Natural killer cell (primary cell): ENCODE results near the gene RAPGEF2. TPM values are rescaled to one million over a fixed set of nuclear protein-coding genes. Genes with fewer than 3 reads are reported as not detected.
"Not testable (repeated sequence)": the region's sequence is repeated elsewhere in the genome, so short reads cannot be mapped to it uniquely, and the experiment has no call there.

Source experiments
- ATAC-seq, 3 donors: fragments of 150-1000 bp in 2 of 3; fragments of 200-7000 bp in 1 of 3; cut with Tn5 transposase; 1 replicate in 1 of 3; 2 replicates in 2 of 3; pipeline ENCODE4 v1.10.0; 2021; ENCODE audit warnings: mild to moderate bottlenecking in 2 of 3, moderate library complexity in 2 of 3
- DNase-seq, 2 donors: peaks; one replicate each; pipeline versions ENCODE4 v3.0.0 to v3.0.0-alpha.2; 2013 to 2021; ENCODE audit warnings: mixed read lengths in 1 of 2
- H3K27ac ChIP-seq: one replicate; pipeline ENCODE4 v1.5.1; 2013; ENCODE audit warnings: mild to moderate bottlenecking, low read length
- H3K27me3 ChIP-seq: one replicate; pipeline ENCODE4 v1.6.1; 2013; ENCODE audit warnings: low read length; ENCODE audit not compliant: control insufficient read depth, insufficient read depth
- H3K36me3 ChIP-seq: one replicate; pipeline ENCODE4 v1.6.1; 2013; ENCODE audit warnings: low read length; ENCODE audit not compliant: control insufficient read depth, insufficient read depth
- H3K4me1 ChIP-seq: one replicate; pipeline ENCODE4 v1.6.1; 2013; ENCODE audit warnings: low read length; ENCODE audit not compliant: control insufficient read depth, insufficient read depth
- H3K4me3 ChIP-seq: one replicate; pipeline ENCODE4 v1.5.1; 2013; ENCODE audit warnings: low read length
- H3K9me3 ChIP-seq: one replicate; pipeline ENCODE4 v1.6.1; 2013; ENCODE audit warnings: low read length; ENCODE audit not compliant: control insufficient read depth, insufficient read depth
- H3K27ac Mint-ChIP-seq, 2 donors: one replicate each; pipeline ENCODE4 v1.8.0; 2022; ENCODE audit warnings: mild to moderate bottlenecking in 2 of 2, mixed read lengths in 2 of 2, moderate library complexity in 1 of 2
- H3K27me3 Mint-ChIP-seq, 2 donors: one replicate each; pipeline ENCODE4 v1.8.0; 2022; ENCODE audit warnings: low read depth in 2 of 2, mixed read lengths in 2 of 2
- H3K36me3 Mint-ChIP-seq: one replicate; pipeline ENCODE4 v1.8.0; 2022; ENCODE audit warnings: mixed read lengths
- H3K4me1 Mint-ChIP-seq, 2 donors: one replicate each; pipeline ENCODE4 v1.8.0; 2022; ENCODE audit warnings: mixed read lengths in 2 of 2
- H3K4me3 Mint-ChIP-seq: one replicate; pipeline ENCODE4 v1.8.0; 2022; ENCODE audit warnings: mild to moderate bottlenecking, moderate library complexity, mixed read lengths
- H3K9me3 Mint-ChIP-seq, 2 donors: one replicate each; pipeline ENCODE4 v1.8.0; 2022; ENCODE audit warnings: mixed read lengths in 2 of 2
- WGBS: methylation state at CpG from one replicate; pipeline ENCODE4 v1.1.7; 2013; ENCODE audit warnings: missing lambda C conversion rate; ENCODE audit not compliant: insufficient coverage; 5-methylcytosine and 5-hydroxymethylcytosine counted together
- intact Hi-C: fragments of 100-400 bp; cut with micrococcal nuclease; formaldehyde crosslinking; loops from one replicate; pipeline ENCODE4 v1.14.2; 2022
- total RNA-seq, 4 donors: library from RNA; stranded (reverse); fragments of 120-200 nt in 1 of 4; gene quantifications; one replicate each; pipeline versions ENCODE4 v1.2.3 to v1.2.4, GENCODE V29; 2013 to 2022
- TF ChIP-seq, protein P1 (sequence below): fragments of 200-600 bp; IDR thresholded peaks from one replicate; pipeline ENCODE4 v1.8.0; 2022; ENCODE audit warnings: antibody characterized with exemption

RAPGEF2 gene
- total RNA-seq, 3 donors from 2014 or later (not counting 1 experiment from before 2014, with no cell fraction given): 21.9 to 55.6 (median 27.6) TPM

DNA sequence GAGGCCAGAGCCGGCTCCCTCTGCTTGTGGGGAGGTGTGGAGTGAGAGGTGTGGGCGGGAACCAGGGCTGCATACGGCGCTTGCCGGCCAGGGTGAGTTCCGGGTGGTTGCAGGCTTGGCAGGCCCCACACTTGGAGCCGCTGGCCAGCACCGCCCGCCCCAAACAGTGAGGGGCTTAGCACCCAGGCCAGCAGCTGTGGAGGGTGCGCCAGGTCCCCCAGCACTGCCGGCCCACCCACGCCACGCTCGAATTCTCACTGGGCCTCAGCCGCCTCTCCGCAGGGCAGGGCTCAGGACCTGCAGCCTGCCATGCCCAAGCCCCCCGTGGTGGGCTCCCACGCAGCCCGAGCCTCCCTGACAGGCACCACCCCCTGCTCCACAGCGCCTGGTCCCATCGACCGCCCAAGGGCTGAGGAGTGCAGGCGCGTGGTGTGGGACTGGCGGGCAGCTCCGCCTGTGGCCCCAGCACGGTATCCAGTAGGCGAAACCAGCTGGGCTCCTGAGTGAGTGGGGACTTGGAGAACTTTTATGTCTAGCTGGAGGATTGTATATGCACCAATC is 275.3 kb downstream of the RAPGEF2 start:
- H3K27ac ChIP-seq: no peak overlapping the region
- no peak overlapping the region for H3K4me3 Mint-ChIP-seq
- DNase-seq: no peak
- no peaks in the 10 kb centered on the region for H3K27me3 ChIP-seq
- 97% methylated on average over 28 of the region's 28 CpGs for WGBS
- no peaks in the 10 kb centered on the region for H3K4me1 ChIP-seq
- no peak overlapping the region for H3K4me3 ChIP-seq
- H3K27me3 Mint-ChIP-seq: peaks cover 0 to 13% of the 10 kb centered on the region in 2 donors
- intact Hi-C loops: no loop called here
- TF ChIP-seq, protein P1, sequence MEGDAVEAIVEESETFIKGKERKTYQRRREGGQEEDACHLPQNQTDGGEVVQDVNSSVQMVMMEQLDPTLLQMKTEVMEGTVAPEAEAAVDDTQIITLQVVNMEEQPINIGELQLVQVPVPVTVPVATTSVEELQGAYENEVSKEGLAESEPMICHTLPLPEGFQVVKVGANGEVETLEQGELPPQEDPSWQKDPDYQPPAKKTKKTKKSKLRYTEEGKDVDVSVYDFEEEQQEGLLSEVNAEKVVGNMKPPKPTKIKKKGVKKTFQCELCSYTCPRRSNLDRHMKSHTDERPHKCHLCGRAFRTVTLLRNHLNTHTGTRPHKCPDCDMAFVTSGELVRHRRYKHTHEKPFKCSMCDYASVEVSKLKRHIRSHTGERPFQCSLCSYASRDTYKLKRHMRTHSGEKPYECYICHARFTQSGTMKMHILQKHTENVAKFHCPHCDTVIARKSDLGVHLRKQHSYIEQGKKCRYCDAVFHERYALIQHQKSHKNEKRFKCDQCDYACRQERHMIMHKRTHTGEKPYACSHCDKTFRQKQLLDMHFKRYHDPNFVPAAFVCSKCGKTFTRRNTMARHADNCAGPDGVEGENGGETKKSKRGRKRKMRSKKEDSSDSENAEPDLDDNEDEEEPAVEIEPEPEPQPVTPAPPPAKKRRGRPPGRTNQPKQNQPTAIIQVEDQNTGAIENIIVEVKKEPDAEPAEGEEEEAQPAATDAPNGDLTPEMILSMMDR: no peak
- no peaks in the 10 kb centered on the region for H3K36me3 Mint-ChIP-seq
- no peaks in the 10 kb centered on the region for H3K9me3 ChIP-seq
- no peak for ATAC-seq
- no peaks in the 10 kb centered on the region for H3K9me3 Mint-ChIP-seq
- H3K27ac Mint-ChIP-seq: no peak overlapping the region
- no peaks in the 10 kb centered on the region for H3K36me3 ChIP-seq
- H3K4me1 Mint-ChIP-seq: no peaks in the 10 kb centered on the region

DNA sequence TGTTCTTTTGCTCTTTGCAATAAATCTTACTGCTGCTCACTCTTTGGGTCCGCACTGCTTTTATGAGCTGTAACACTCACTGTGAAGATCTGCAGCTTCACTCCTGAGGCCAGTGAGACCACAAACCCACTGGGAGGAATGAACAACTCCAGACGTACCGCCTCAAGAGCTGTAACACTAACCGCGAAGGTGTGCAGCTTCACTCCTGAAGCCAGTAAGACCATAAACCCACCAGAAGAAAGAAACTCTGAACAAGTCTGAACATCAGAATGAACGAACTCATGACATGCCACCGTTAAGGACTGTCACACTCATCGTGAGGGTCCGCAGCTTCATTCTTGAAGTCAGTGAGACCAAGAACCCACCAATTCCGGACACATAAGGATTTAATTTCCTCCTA is 276.2 kb downstream of the RAPGEF2 start:
- H3K36me3 ChIP-seq, H3K36me3 Mint-ChIP-seq, H3K27ac Mint-ChIP-seq, intact Hi-C loops, H3K4me1 Mint-ChIP-seq, H3K4me3 Mint-ChIP-seq, DNase-seq, H3K9me3 Mint-ChIP-seq, H3K27ac ChIP-seq, H3K4me1 ChIP-seq, ATAC-seq, H3K9me3 ChIP-seq, H3K4me3 ChIP-seq, H3K27me3 ChIP-seq: not testable (repeated sequence)
- 74% methylated on average over 10 of the region's 10 CpGs for WGBS
- peaks cover 0 to 13% of the 10 kb centered on the region in 2 donors for H3K27me3 Mint-ChIP-seq

DNA sequence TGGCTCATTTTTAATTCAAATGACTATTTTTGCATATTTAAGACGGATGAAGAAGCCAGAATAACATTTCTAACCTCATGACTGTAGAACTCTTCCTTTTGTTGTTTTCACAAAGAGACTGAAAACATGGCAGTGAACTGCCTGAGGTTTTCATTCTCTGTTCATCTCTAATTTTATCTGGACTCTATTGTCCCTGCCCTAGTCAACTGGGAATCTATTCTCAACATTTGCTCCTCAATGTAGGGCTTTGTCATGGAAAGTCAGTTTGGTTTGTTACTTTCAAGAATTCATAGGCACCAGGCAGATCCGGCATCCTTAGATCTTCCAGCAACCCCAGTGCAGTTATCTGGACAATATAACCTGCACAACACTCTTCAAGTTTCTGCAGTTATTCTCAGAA is 277.0 kb downstream of the RAPGEF2 start:
- intact Hi-C loops: no loop called here
- Mint-ChIP-seq H3K36me3 (no peaks in the 10 kb centered on the region), H3K9me3 (no peaks in the 10 kb centered on the region), H3K4me3 (no peak overlapping the region), H3K27me3 (peaks cover 0 to 13% of the 10 kb centered on the region in 2 donors), H3K4me1 (no peaks in the 10 kb centered on the region), H3K27ac (no peak overlapping the region)
- TF ChIP-seq, protein P1: no peak
- 94% methylated on average over 2 of the region's 2 CpGs for WGBS
- Histone ChIP-seq H3K4me3 (no peak overlapping the region), H3K36me3 (no peaks in the 10 kb centered on the region), H3K27ac (no peak overlapping the region), H3K4me1 (no peaks in the 10 kb centered on the region), H3K9me3 (no peaks in the 10 kb centered on the region), H3K27me3 (no peaks in the 10 kb centered on the region)
- DNase-seq (no peak), ATAC-seq (no peak)

DNA sequence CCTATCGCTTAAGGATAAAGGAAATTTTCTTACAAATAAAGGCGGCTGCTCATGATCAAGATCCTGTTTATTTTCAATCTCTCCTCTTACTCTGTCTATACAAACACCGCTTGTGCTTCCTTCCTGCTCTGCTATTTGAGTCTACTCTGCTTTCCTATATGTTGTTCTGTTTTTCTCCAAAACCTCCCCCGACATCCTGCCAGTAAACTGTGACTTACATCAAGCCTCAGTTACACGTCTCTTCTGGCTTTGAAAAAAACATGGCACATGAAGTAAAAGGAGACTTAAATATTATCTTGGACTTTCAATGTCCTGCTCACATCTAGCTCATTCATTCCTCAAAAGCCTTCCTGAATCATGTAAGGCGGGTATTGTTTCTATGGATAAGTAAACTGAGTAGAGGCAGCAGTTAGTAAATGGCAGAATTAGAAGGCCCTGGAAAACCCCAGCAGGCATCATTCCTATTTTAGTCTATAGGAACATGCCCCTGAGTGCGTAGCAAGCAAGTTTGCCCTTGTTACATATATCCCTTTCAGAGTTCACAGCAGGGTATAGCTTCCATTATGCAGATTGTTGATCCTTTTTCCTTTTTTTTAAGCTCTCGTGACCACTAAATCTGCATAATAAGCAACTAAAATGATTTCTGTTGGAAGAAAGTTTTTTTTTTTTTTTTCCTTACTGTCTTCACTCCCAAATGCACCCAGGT is 280.1 kb downstream of the RAPGEF2 start:
- H3K4me3 Mint-ChIP-seq: no peak overlapping the region
- Histone ChIP-seq H3K4me1 (no peaks in the 10 kb centered on the region), H3K9me3 (no peaks in the 10 kb centered on the region), H3K27ac (no peak overlapping the region), H3K4me3 (no peak overlapping the region), H3K36me3 (no peaks in the 10 kb centered on the region), H3K27me3 (no peaks in the 10 kb centered on the region)
- H3K36me3 Mint-ChIP-seq: peaks cover 7% of the 10 kb centered on the region
- H3K27me3 Mint-ChIP-seq: peaks cover 0 to 13% of the 10 kb centered on the region in 2 donors
- intact Hi-C loops: no loop called here
- H3K27ac Mint-ChIP-seq: no peak overlapping the region
- WGBS: 27% methylated on average over 6 of the region's 8 CpGs
- TF ChIP-seq, protein P1: no peak
- H3K4me1 Mint-ChIP-seq: no peaks in the 10 kb centered on the region
- DNase-seq (no peak), ATAC-seq (no peak)
- peaks cover 5 to 7% of the 10 kb centered on the region in 2 donors for H3K9me3 Mint-ChIP-seq
